ENCODE data around the gene NRL.

Gene NRL

DNA sequence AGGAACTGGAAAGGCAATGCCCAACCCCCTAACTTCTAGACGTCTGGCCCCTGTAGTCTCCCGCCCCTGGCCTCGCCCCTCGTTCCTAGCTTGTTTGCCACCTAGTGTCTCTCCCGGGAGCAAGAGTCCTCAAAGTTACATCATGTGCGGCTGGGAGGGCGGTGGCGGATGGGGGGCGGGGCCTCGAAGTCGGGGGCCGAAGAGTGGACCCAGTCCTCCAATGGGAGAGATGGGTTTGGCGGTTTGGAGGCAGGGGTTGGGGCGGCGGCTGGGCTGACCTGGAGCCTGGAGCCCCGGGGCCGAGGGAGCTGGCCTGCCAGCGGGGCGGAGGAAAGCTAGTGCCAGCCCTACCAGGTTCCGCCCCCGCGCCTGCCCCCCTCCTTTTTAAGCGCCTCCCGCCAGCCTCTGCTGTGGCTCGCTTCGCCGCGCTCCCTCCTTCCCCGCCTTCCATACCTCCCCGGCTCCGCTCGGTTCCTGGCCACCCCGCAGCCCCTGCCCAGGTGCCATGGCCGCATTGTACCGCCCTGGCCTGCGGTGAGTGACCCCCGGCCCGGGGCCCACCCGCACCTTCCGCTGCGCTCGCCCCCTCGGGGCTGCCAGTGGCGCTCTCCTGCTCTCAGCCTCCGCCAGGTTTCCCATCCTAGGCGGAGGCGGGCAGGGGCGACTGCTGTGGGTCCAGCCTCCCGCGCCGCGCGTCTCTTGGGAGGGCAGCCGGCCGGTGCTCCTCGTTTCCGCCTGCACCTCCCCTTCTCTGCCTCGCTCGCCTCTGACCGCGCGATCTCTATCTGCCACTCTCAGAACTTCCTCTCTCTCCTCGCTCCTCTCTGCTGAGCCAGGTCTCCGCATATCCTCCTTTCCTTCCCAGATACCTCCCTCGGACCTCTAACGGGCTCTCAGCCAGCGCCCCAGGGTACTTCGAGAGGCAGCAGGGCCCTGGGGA is 20.6 kb downstream of the NRL start, which contains the start of gene PCK2:
Gene PCK2 (plus strand): TSS at position 411 of the 940 bp plus-strand sequence. CDS start 95 bp downstream, at position 506.
- peaks cover 52% of the 10 kb centered on the region for H3K4me1 ChIP-seq
- H3K9ac ChIP-seq: peak within 1 kb of the TSS; percentile 95
- no peak for TF ChIP-seq Cebpa-rat (IDR thresholded peaks at IDR 0.05)
- peaks cover 28% of the 10 kb centered on the region for H3K36me3 ChIP-seq
- no peaks in the 10 kb centered on the region for H3K9me3 ChIP-seq
- H3K4me2 ChIP-seq: peak within 1 kb of the TSS; percentile 95
- peak within 1 kb of the TSS; percentile 82 for H3K4me3 ChIP-seq
- H3K27me3 ChIP-seq: no peaks in the 10 kb centered on the region
- H4K20me1 ChIP-seq: no peaks in the 10 kb centered on the region
- peak within 1 kb of the TSS; percentile 98 for H3K27ac ChIP-seq

DNA sequence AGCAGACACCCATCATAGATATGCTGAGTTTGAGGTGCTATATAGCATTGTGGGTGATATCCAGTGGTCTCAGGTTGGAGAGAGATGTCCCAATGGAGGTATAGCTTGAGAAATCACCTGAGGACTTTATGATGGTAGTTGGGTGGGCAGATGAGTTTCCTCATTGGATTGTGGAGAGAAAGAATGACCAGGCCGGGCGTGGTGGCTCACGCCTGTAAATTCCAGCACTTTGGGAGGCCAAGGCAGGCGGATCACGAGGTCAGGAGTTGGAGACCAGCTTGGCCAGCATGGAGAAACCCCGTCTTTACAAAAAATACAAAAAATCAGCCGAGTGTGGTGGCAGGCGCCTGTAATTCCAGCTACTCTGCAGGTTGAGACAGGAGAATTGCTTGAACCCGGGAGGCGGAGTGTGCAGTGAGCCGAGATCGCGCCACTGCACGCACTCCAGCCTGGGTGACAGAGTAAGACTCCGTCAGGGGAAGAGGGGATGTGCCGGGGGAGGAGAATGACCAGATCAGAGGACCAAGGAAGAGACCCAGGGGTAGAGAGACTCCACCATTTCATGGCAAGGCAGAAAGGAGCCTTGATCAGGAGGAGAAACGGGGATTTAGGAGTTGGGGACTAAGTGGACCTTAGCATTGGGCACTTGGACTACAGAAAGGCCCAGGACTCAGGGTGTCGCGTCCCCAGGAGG is 21.4 kb downstream of the NRL start:
- Histone ChIP-seq H3K36me3 (peaks cover 20% of the 10 kb centered on the region), H3K27me3 (no peaks in the 10 kb centered on the region), H3K9me3 (no peaks in the 10 kb centered on the region), H3K9ac (peak overlapping the region; percentile 95), H3K27ac (peak overlapping the region; percentile 98), H3K4me1 (peaks cover 52% of the 10 kb centered on the region), H3K4me3 (peak overlapping the region; percentile 82), H4K20me1 (no peaks in the 10 kb centered on the region), H3K4me2 (peak overlapping the region; percentile 95)
- TF ChIP-seq Cebpa-rat (IDR thresholded peaks at IDR 0.05): no peak

DNA sequence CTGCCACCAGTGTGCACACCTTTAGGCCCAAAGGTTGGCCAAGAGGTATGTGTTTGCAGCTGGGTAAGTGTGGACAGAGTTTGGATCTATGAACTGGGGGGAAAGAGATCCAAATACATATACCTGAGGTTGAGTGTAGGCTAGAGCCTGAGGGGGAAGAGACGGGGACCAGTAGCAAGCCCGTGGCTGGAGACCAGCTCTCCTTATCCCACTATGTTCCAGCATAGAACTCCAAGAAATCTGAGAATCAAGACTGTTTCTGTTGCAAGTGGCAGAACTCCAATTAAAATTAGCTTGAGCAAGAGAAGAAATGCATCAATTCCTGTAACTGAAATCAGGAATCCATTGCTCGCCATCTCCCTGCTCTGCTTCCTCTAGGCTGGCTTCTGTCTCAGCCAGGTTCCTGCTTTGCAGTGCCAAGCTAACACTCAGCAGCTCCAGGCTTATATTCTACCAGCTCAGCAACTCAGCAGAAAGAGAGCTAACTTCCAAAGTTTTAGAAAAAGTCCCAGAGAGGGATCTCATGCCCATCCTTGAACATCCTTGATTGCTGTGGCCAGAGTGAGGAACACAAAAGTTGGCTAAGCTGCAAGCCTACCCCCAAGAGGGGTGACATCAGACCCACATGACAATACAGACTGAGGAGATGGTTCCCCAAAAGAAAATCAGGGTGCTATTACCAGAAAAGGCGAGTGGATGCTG is 22.1 kb downstream of the NRL start:
- Histone ChIP-seq H4K20me1 (no peaks in the 10 kb centered on the region), H3K9ac (no peak overlapping the region), H3K27ac (peak overlapping the region; percentile 98; the same call in 1 of the 2 replicates), H3K36me3 (peaks cover 13% of the 10 kb centered on the region), H3K4me2 (peak overlapping the region; percentile 95), H3K4me1 (peaks cover 52% of the 10 kb centered on the region), H3K4me3 (no peak overlapping the region), H3K27me3 (no peaks in the 10 kb centered on the region), H3K9me3 (no peaks in the 10 kb centered on the region)
- TF ChIP-seq Cebpa-rat (IDR thresholded peaks at IDR 0.05): no peak

DNA sequence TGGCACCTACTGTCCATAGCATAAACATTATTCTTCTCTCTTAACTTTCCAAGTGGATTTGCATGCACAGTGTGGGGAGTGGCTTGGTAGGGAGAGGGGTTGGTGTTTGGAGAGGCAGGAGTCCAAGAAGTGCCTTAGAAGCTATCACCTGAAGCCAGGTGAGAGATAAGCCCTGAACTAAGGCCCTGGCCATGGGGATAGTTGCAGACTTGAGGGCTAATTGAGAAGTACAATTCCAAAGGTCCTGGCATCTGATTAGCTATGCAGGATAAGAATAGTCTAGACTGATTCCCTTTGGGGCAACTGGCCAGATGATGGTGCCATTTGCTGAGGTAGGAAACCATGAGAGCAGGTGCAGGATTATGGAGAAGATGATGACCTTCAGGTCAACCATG is 22.6 kb downstream of the NRL start:
- Histone ChIP-seq H3K4me1 (peaks cover 52% of the 10 kb centered on the region), H3K27me3 (no peaks in the 10 kb centered on the region), H3K36me3 (peaks cover 8% of the 10 kb centered on the region), H3K9me3 (no peaks in the 10 kb centered on the region), H4K20me1 (no peaks in the 10 kb centered on the region), H3K4me2 (peak overlapping the region; percentile 95; the same call in 1 of the 2 replicates), H3K27ac (no peak overlapping the region), H3K9ac (no peak overlapping the region), H3K4me3 (no peak overlapping the region)
- TF ChIP-seq Cebpa-rat (IDR thresholded peaks at IDR 0.05): no peak

DNA sequence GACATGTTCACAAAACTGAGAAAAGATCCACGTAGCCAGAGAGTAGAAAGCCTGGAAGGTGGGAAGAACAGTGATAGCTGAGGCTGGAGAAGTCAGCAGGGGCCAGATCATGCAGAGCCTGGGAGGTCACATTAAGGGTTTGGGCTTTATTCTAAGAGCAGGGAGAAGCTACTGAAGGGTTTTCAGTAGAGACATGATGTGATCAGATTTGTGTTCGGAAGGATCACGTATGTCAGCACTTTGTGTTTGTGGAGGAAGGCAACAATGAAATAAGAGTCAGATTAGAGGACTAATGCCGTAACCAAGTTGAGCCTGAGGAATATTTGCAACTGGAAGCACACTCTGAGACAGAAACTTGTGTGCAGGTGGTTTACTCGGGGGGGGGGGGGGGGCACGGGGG is 24.9 kb downstream of the NRL start:
- TF ChIP-seq Cebpa-rat (IDR thresholded peaks at IDR 0.05): no peak
- Histone ChIP-seq H3K9me3 (no peaks in the 10 kb centered on the region), H3K27ac (no peak overlapping the region), H3K4me1 (peaks cover 30% of the 10 kb centered on the region), H3K4me3 (no peak overlapping the region), H4K20me1 (no peaks in the 10 kb centered on the region), H3K36me3 (no peaks in the 10 kb centered on the region), H3K4me2 (no peak overlapping the region), H3K27me3 (no peaks in the 10 kb centered on the region), H3K9ac (no peak overlapping the region)

DNA sequence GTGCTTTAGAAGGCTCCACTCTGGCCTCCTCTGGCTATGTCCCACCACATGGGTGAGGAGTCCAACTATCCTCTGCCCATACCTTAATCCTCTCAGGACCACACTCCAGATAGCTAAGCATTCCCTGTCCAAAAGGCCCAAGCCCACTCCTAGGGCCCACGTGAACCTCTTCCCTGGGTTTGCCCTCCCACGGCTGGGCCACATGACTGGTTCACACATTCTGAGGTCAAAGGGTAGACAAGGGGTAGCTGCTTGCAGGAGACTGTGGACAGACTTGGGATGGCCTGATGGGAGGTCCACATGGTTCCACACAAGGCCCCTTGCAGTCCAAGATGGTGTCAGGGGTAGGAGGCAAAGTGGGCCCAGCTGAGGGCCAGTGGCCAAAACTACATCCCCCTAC is 26.7 kb downstream of the NRL start:
- H3K27ac ChIP-seq: no peak overlapping the region
- no peaks in the 10 kb centered on the region for H3K36me3 ChIP-seq
- no peak overlapping the region for H3K4me3 ChIP-seq
- no peaks in the 10 kb centered on the region for H3K27me3 ChIP-seq
- no peak for TF ChIP-seq Cebpa-rat (IDR thresholded peaks at IDR 0.05)
- no peak overlapping the region for H3K9ac ChIP-seq
- no peaks in the 10 kb centered on the region for H4K20me1 ChIP-seq
- no peaks in the 10 kb centered on the region for H3K9me3 ChIP-seq
- no peak overlapping the region for H3K4me2 ChIP-seq
- H3K4me1 ChIP-seq: peaks cover 31% of the 10 kb centered on the region

DNA sequence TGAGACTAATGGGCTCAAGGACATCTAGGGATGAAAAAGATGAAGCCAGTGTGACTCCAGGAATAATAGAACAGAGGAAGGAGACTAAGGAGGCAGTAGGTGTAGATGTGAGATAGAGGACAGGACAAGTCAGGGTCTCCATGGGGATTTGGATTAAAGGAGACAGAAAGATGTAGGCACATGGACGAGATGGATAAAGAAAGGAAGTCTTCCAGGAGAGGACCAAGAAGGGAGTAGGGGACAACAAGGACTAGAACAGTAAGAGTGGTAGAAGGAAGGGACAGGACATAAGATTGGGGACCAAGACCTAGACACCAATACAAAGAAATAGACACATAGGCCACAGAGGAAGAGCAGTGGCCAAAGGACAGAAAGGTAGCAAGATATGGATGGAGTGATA is 27.7 kb downstream of the NRL start:
- Histone ChIP-seq H3K27ac (no peak overlapping the region), H3K4me3 (no peak overlapping the region), H3K36me3 (no peaks in the 10 kb centered on the region), H4K20me1 (no peaks in the 10 kb centered on the region), H3K9ac (no peak overlapping the region), H3K27me3 (peaks cover 5% of the 10 kb centered on the region; the same call in 1 of the 2 replicates), H3K9me3 (no peaks in the 10 kb centered on the region), H3K4me2 (no peak overlapping the region), H3K4me1 (peaks cover 25% of the 10 kb centered on the region)
- TF ChIP-seq Cebpa-rat (IDR thresholded peaks at IDR 0.05): no peak

DNA sequence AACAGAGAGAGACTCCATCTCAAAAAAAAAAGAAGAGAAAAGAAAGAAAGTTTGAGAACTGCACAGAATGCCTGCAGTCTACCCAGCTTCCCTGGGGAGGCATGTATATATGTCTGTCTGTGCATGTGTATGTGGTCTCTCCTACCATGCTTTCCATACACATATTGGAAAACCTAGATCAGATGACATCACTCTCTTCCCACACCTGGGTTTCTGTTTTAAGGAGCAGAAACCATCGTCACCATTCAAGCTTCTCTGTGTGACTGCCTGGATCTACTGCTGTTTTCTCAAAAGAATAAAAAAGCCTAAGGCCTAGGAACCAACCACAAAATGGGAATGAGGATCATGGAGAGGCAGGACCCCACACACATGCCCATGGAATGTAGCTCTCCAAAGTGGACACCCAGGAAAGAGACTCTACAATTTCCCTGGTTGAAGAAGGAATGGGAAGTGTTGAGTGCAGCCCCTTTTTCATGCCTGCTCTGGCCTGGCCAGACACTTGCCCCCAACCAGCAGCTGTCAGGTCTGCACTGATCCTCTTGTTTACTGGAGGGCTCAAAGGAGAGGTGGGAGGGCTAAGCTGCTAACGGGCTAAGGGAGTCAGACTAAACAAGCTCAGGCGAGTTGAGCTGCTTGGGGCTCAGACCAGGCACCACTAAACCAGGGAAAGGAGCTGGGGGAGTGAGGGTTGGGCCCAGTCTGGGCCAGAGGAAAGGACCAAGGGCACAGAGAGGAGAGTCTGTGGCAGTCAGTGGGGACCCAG is 28.4 kb downstream of the NRL start:
- Histone ChIP-seq H3K36me3 (no peaks in the 10 kb centered on the region), H3K4me3 (no peak overlapping the region), H3K27me3 (peaks cover 9% of the 10 kb centered on the region; the same call in 1 of the 2 replicates), H3K4me1 (peaks cover 31% of the 10 kb centered on the region), H4K20me1 (no peaks in the 10 kb centered on the region), H3K9ac (no peak overlapping the region), H3K27ac (no peak overlapping the region), H3K9me3 (no peaks in the 10 kb centered on the region), H3K4me2 (no peak overlapping the region)
- no peak for TF ChIP-seq Cebpa-rat (IDR thresholded peaks at IDR 0.05)

DNA sequence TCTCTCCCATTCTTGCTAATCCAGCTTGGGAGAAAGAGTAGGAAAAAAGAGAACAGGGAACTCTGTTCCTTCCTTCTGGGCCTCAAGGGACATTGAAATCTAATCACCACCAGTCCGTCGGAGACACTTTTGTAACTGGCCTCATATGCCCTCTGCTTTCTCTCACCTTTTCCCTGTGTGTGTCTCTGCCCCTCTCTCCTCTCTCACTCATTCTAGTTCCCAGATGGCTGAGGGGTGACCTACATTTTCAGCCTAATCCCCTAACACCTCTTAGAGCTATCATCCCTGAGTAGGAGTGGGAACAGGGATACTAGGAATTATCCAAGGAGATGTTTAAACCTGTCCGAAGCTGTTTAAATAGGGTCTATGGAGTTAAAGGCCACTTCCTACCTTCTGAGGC is 29.5 kb downstream of the NRL start:
- no peak for TF ChIP-seq Cebpa-rat (IDR thresholded peaks at IDR 0.05)
- peaks cover 9% of the 10 kb centered on the region; the same call in 1 of the 2 replicates for H3K27me3 ChIP-seq
- peaks cover 31% of the 10 kb centered on the region for H3K4me1 ChIP-seq
- no peaks in the 10 kb centered on the region for H3K9me3 ChIP-seq
- H3K9ac ChIP-seq: no peak overlapping the region
- H3K4me3 ChIP-seq: no peak overlapping the region
- no peak overlapping the region for H3K4me2 ChIP-seq
- H3K27ac ChIP-seq: no peak overlapping the region
- H4K20me1 ChIP-seq: no peaks in the 10 kb centered on the region
- no peaks in the 10 kb centered on the region for H3K36me3 ChIP-seq

Measured in BLaER1 (cell line).